Measurements from ENCODE around the gene CNTN6. TPM values are rescaled to one million over a fixed set of nuclear protein-coding genes. Genes with fewer than 3 reads are reported as not detected.

CNTN6 gene
- polyA plus RNA-seq, 1 of the 3 experiments (the other 2 are of a cell fraction), result 0.02 TPM

DNA sequence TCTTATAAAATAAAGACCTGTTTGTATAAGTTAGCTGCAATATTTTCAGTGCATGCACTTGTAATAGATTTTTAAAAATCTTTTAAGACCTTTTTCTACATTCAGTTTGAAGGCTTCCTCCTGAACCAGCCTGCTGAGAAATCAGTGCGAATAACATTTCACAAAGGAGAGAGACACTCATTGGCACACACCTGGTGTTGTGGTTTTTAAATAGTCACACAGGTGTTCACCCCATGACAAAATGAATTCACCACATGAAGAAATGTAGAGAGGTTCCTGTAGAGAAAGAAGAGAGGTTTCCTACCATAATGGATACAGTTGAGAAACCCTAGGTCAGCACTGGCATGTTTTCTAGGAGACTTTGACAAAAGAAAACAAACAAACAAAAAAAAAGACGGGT lies 237.3 kb downstream of the CNTN6 start:
- Histone ChIP-seq H3K4me3 (ENCODE audit: low read depth in 2 of 2, low read length in 1 of 2) (no peak overlapping the region), H2AFZ (ENCODE audit: low read depth) (no peak overlapping the region), H3K9me3 (no peaks in the 10 kb centered on the region), H3K27me3 (ENCODE audit: insufficient read depth) (no peaks in the 10 kb centered on the region), H3K9ac (no peak overlapping the region), H4K20me1 (ENCODE audit: insufficient read depth) (no peaks in the 10 kb centered on the region), H3K27ac (ENCODE audit: low read depth in 2 of 2, low read length in 1 of 2) (no peak overlapping the region; a peak in 1 of 4 replicates), H3K9me2 (no peaks in the 10 kb centered on the region), H3K4me2 (no peak overlapping the region), H3K36me3 (replicated peaks in 1 of 2; ENCODE audit: control insufficient read depth in 1 of 2, insufficient read depth in 2 of 2, low read length in 1 of 2) (no peaks in the 10 kb centered on the region), H3K4me1 (ENCODE audit: control insufficient read depth in 1 of 2, insufficient read depth in 2 of 2, low read depth in 1 of 2, low read length in 1 of 2) (no peaks in the 10 kb centered on the region), H3F3A (replicated peaks; ENCODE audit: insufficient read depth) (no peaks in the 10 kb centered on the region), H3K79me2 (ENCODE audit: insufficient read depth) (no peaks in the 10 kb centered on the region)
- WGBS (ENCODE audit: low lambda C conversion rate), result 31% methylated on average over 2 of the region's 2 CpGs
- ChIA-PET POLR2A (no interaction called here), CTCF (no interaction called here)
- TF ChIP-seq YY1 (IDR thresholded peaks at IDR 0.05; ENCODE audit: low read depth), result no peak
- DNase-seq, result no peak

DNA sequence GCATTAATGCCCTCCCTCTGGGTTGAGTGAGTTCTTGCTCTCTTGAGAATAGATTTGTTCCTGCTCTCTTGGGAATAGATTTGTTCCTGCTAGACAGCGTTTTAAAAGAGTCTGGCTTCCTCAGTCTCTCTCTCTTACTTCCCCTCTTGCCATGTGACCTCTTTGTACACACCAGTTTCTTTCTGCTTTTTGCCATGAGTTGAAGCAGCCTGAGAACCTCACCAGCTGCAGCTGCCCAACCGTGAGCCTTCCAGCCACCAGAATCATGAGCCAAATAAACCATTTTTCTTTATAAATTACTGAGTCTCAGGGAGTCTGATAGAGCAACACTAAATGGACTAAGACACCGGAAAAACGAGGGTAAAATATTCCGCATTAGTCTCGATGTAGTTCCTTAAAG lies 253.6 kb downstream of the CNTN6 start:
- no peaks in the 10 kb centered on the region for H3K36me3 ChIP-seq (replicated peaks in 1 of 2; ENCODE audit: control insufficient read depth in 1 of 2, insufficient read depth in 2 of 2, low read length in 1 of 2)
- no peak overlapping the region for H3K9ac ChIP-seq
- ChIA-PET CTCF (no interaction called here), POLR2A (no interaction called here)
- no peak overlapping the region for H3K27ac ChIP-seq (ENCODE audit: low read depth in 2 of 2, low read length in 1 of 2)
- H3K9me3 ChIP-seq, result no peaks in the 10 kb centered on the region
- TF ChIP-seq, protein P1, sequence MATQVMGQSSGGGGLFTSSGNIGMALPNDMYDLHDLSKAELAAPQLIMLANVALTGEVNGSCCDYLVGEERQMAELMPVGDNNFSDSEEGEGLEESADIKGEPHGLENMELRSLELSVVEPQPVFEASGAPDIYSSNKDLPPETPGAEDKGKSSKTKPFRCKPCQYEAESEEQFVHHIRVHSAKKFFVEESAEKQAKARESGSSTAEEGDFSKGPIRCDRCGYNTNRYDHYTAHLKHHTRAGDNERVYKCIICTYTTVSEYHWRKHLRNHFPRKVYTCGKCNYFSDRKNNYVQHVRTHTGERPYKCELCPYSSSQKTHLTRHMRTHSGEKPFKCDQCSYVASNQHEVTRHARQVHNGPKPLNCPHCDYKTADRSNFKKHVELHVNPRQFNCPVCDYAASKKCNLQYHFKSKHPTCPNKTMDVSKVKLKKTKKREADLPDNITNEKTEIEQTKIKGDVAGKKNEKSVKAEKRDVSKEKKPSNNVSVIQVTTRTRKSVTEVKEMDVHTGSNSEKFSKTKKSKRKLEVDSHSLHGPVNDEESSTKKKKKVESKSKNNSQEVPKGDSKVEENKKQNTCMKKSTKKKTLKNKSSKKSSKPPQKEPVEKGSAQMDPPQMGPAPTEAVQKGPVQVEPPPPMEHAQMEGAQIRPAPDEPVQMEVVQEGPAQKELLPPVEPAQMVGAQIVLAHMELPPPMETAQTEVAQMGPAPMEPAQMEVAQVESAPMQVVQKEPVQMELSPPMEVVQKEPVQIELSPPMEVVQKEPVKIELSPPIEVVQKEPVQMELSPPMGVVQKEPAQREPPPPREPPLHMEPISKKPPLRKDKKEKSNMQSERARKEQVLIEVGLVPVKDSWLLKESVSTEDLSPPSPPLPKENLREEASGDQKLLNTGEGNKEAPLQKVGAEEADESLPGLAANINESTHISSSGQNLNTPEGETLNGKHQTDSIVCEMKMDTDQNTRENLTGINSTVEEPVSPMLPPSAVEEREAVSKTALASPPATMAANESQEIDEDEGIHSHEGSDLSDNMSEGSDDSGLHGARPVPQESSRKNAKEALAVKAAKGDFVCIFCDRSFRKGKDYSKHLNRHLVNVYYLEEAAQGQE (IDR thresholded peaks at IDR 0.05; ENCODE audit: low read depth, low read length), result no peak
- TF ChIP-seq SIN3A (IDR thresholded peaks at IDR 0.05; ENCODE audit: borderline replicate concordance, low read depth, low read length), result no peak
- TF ChIP-seq, protein P2, sequence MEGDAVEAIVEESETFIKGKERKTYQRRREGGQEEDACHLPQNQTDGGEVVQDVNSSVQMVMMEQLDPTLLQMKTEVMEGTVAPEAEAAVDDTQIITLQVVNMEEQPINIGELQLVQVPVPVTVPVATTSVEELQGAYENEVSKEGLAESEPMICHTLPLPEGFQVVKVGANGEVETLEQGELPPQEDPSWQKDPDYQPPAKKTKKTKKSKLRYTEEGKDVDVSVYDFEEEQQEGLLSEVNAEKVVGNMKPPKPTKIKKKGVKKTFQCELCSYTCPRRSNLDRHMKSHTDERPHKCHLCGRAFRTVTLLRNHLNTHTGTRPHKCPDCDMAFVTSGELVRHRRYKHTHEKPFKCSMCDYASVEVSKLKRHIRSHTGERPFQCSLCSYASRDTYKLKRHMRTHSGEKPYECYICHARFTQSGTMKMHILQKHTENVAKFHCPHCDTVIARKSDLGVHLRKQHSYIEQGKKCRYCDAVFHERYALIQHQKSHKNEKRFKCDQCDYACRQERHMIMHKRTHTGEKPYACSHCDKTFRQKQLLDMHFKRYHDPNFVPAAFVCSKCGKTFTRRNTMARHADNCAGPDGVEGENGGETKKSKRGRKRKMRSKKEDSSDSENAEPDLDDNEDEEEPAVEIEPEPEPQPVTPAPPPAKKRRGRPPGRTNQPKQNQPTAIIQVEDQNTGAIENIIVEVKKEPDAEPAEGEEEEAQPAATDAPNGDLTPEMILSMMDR (IDR thresholded peaks at IDR 0.05), result no peak
- TF ChIP-seq, protein P3, sequence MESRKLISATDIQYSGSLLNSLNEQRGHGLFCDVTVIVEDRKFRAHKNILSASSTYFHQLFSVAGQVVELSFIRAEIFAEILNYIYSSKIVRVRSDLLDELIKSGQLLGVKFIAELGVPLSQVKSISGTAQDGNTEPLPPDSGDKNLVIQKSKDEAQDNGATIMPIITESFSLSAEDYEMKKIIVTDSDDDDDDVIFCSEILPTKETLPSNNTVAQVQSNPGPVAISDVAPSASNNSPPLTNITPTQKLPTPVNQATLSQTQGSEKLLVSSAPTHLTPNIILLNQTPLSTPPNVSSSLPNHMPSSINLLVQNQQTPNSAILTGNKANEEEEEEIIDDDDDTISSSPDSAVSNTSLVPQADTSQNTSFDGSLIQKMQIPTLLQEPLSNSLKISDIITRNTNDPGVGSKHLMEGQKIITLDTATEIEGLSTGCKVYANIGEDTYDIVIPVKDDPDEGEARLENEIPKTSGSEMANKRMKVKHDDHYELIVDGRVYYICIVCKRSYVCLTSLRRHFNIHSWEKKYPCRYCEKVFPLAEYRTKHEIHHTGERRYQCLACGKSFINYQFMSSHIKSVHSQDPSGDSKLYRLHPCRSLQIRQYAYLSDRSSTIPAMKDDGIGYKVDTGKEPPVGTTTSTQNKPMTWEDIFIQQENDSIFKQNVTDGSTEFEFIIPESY (IDR thresholded peaks at IDR 0.05; ENCODE audit: borderline replicate concordance, low read depth), result no peak
- H3K27me3 ChIP-seq (ENCODE audit: insufficient read depth), result no peaks in the 10 kb centered on the region
- H3K4me1 ChIP-seq (ENCODE audit: control insufficient read depth in 1 of 2, insufficient read depth in 2 of 2, low read depth in 1 of 2, low read length in 1 of 2), result peaks cover 0 to 3% of the 10 kb centered on the region in 2 experiments; a peak in 2 of 4 replicates
- H4K20me1 ChIP-seq (ENCODE audit: insufficient read depth), result no peaks in the 10 kb centered on the region
- no peaks in the 10 kb centered on the region for H3F3A ChIP-seq (replicated peaks; ENCODE audit: insufficient read depth)
- no peak overlapping the region for H3K4me2 ChIP-seq
- no peak overlapping the region for H3K4me3 ChIP-seq (ENCODE audit: low read depth in 2 of 2, low read length in 1 of 2)
- 28% methylated on average over 6 of the region's 6 CpGs for WGBS (ENCODE audit: low lambda C conversion rate)
- no peaks in the 10 kb centered on the region for H3K9me2 ChIP-seq
- DNase-seq, result no peak
- no peak overlapping the region for H2AFZ ChIP-seq (ENCODE audit: low read depth)
- no peaks in the 10 kb centered on the region for H3K79me2 ChIP-seq (ENCODE audit: insufficient read depth)
